Trophoblast cell (in vitro differentiated cells and primary cell): ENCODE measurements around the gene TLR1.

Experiments used
- DNase-seq, 2 donors: peaks; one replicate each; pipeline ENCODE4 v3.0.0-alpha.2; 2016
- H2AFZ ChIP-seq: 2 replicates; pipeline ENCODE4 v1.6.1; 2013; ENCODE audit warnings: low read length, moderate library complexity, mild to moderate bottlenecking; ENCODE audit not compliant: insufficient read depth, poor library complexity
- H2AK5ac ChIP-seq: 2 replicates; pipeline ENCODE4 v1.6.1; 2013; ENCODE audit warnings: mild to moderate bottlenecking, low read length
- H2BK120ac ChIP-seq: 2 replicates; pipeline ENCODE4 v1.6.1; 2013; ENCODE audit warnings: low read length, mild to moderate bottlenecking, moderate library complexity; ENCODE audit not compliant: insufficient read depth, poor library complexity
- H2BK12ac ChIP-seq: 2 replicates; pipeline ENCODE4 v1.6.1; 2013; ENCODE audit warnings: mild to moderate bottlenecking, low read length, moderate library complexity
- H2BK5ac ChIP-seq: 2 replicates; pipeline ENCODE4 v1.6.1; 2013; ENCODE audit warnings: low read length, low read depth, moderate library complexity, mild to moderate bottlenecking; ENCODE audit not compliant: poor library complexity
- H3K14ac ChIP-seq: 2 replicates; pipeline ENCODE4 v1.6.1; 2013; ENCODE audit warnings: mild to moderate bottlenecking, low read length
- H3K18ac ChIP-seq: 2 replicates; pipeline ENCODE4 v1.6.1; 2013; ENCODE audit warnings: mild to moderate bottlenecking, low read length
- H3K23ac ChIP-seq: 2 replicates; pipeline ENCODE4 v1.6.1; 2013; ENCODE audit warnings: low read length
- H3K27ac ChIP-seq: 2 replicates; pipeline ENCODE4 v1.5.1; 2013; ENCODE audit warnings: low read depth, mild to moderate bottlenecking, inconsistent platforms, low read length, moderate library complexity
- H3K27me3 ChIP-seq: 2 replicates; pipeline ENCODE4 v1.6.1; 2013; ENCODE audit warnings: inconsistent platforms, mild to moderate bottlenecking, low read length, moderate library complexity; ENCODE audit not compliant: insufficient read depth
- H3K36me3 ChIP-seq, 2 experiments: 1 replicate in 1 of 2; 2 replicates in 1 of 2; pipeline ENCODE4 v1.6.1; 2013; ENCODE audit warnings: low read length in 2 of 2, mild to moderate bottlenecking in 2 of 2, moderate library complexity in 1 of 2; ENCODE audit not compliant: insufficient read depth in 2 of 2, control insufficient read depth in 1 of 2
- H3K4ac ChIP-seq: 2 replicates; pipeline ENCODE4 v1.6.1; 2013; ENCODE audit warnings: low read depth, mild to moderate bottlenecking, low read length, moderate library complexity
- H3K4me1 ChIP-seq, 2 experiments: 1 replicate in 1 of 2; 2 replicates in 1 of 2; pipeline ENCODE4 v1.6.1; 2013; ENCODE audit warnings: low read length in 2 of 2, mild to moderate bottlenecking in 2 of 2, moderate library complexity in 1 of 2; ENCODE audit not compliant: insufficient read depth in 2 of 2, control insufficient read depth in 1 of 2
- H3K4me2 ChIP-seq: 2 replicates; pipeline ENCODE4 v1.6.1; 2013; ENCODE audit warnings: inconsistent platforms, mild to moderate bottlenecking, low read length, moderate library complexity
- H3K4me3 ChIP-seq: 2 replicates; pipeline ENCODE4 v1.5.1; 2013; ENCODE audit warnings: mild to moderate bottlenecking, low read depth, low read length, inconsistent platforms
- H3K79me1 ChIP-seq: one replicate; pipeline ENCODE4 v1.6.1; 2013; ENCODE audit warnings: low read length
- H3K79me2 ChIP-seq: 2 replicates; pipeline ENCODE4 v1.6.1; 2013; ENCODE audit warnings: low read length, mild to moderate bottlenecking; ENCODE audit not compliant: control insufficient read depth, insufficient read depth, poor library complexity
- H3K9ac ChIP-seq: 2 replicates; pipeline ENCODE4 v1.6.1; 2013; ENCODE audit warnings: mild to moderate bottlenecking, low read length
- H3K9me3 ChIP-seq: 2 replicates; pipeline ENCODE4 v1.6.1; 2013; ENCODE audit warnings: low read depth, mild to moderate bottlenecking, control low read depth, inconsistent platforms, low read length; ENCODE audit not compliant: insufficient read depth
- H4K12ac ChIP-seq: 2 replicates; pipeline ENCODE4 v1.6.1; 2013; ENCODE audit warnings: low read depth, mild to moderate bottlenecking, low read length, moderate library complexity
- H4K8ac ChIP-seq: 2 replicates; pipeline ENCODE4 v1.6.1; 2013; ENCODE audit warnings: low read depth, mild to moderate bottlenecking, low read length, moderate library complexity
- H4K91ac ChIP-seq: one replicate; pipeline ENCODE4 v1.6.1; 2013; ENCODE audit warnings: low read depth, mild to moderate bottlenecking, low read length, moderate library complexity
- WGBS: extraction: QIAGEN DNeasy Blood & Tissue Kit; methylation state at CpG from one replicate; pipeline ENCODE4 v1.1.7; 2013; ENCODE audit warnings: missing lambda C conversion rate; ENCODE audit not compliant: insufficient read length, insufficient coverage; ENCODE audit errors: extremely low coverage; 5-methylcytosine and 5-hydroxymethylcytosine counted together

TLR1 gene

DNA sequence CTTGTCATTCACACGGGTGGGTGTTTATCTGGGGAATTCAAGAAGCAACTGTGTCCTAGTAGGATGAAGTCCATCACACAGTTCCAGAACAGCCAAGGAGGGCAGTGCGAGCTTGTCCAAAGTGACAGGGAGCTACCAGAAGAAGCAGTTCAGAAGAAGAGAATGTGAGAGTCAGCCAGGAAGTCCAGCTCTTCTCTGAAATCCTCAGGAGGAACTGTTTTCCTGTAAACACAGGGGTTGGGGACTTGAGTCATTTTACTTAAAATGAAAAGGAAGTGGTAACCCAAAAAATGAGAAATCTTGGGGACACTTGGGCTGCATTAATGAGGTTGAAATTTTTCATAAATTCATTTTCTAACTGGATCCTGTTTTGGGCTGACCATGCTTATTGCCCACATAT lies 13.6 kb downstream of the TLR1 start:
- WGBS = no CpG with 5 or more reads among the region's 2 CpGs
- no peak overlapping the region for H3K9ac ChIP-seq
- no peak overlapping the region for H2BK120ac ChIP-seq

DNA sequence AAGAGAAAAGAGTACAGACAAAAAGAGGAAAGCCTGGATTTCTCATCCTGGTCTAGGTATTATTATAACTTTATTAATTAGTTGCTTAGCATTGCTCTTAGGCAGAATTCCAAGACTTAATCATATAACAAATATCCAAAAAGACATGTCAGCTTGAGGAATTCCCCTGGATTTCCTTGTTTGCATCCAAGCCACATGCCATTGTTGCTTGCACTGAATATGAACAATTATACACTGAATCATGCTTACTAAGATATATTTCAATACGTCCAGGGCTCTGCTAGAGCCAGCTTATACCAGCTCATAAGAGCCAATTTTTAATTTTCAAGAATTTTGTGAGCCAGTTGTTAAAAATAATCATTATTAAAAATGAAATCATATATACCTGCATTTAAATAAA lies 16.3 kb downstream of the TLR1 start:
- Histone ChIP-seq H2AFZ (no peak overlapping the region), H3K27ac (no peak overlapping the region), H2BK120ac (no peak overlapping the region), H3K18ac (no peak overlapping the region), H3K23ac (no peak overlapping the region), H3K4me2 (no peak overlapping the region), H2BK5ac (no peak overlapping the region), H3K36me3 (no peaks in the 10 kb centered on the region), H4K12ac (no peak overlapping the region), H2BK12ac (no peak overlapping the region), H4K91ac (no peak overlapping the region), H3K4me1 (no peaks in the 10 kb centered on the region), H2AK5ac (no peak overlapping the region), H3K79me1 (no peaks in the 10 kb centered on the region), H3K9me3 (no peaks in the 10 kb centered on the region), H3K27me3 (no peaks in the 10 kb centered on the region), H3K4ac (no peak overlapping the region), H3K9ac (no peak overlapping the region), H3K14ac (no peak overlapping the region), H3K79me2 (no peaks in the 10 kb centered on the region), H3K4me3 (no peak overlapping the region), H4K8ac (no peak overlapping the region)
- DNase-seq = no peak
- whole genome bisulfite sequencing = no CpG with 5 or more reads among the region's 1 CpG

More for the DNA sequence above, 13.6 kb downstream of the TLR1 start:
- no peak overlapping the region for H3K4me2 ChIP-seq
- no peak overlapping the region for H3K4me3 ChIP-seq
- no peak overlapping the region for H3K18ac ChIP-seq
- no peaks in the 10 kb centered on the region for H3K4me1 ChIP-seq
- no peak overlapping the region for H2BK12ac ChIP-seq
- H4K91ac ChIP-seq = no peak overlapping the region
- no peaks in the 10 kb centered on the region for H3K36me3 ChIP-seq
- no peaks in the 10 kb centered on the region for H3K79me2 ChIP-seq
- no peak overlapping the region for H3K23ac ChIP-seq
- no peak overlapping the region for H4K8ac ChIP-seq
- no peak overlapping the region for H2BK5ac ChIP-seq
- no peak overlapping the region for H3K27ac ChIP-seq
- no peak overlapping the region for H4K12ac ChIP-seq
- H3K9me3 ChIP-seq = no peaks in the 10 kb centered on the region
- H3K27me3 ChIP-seq = no peaks in the 10 kb centered on the region
- H2AFZ ChIP-seq = no peak overlapping the region
- H3K79me1 ChIP-seq = no peaks in the 10 kb centered on the region
- H2AK5ac ChIP-seq = no peak overlapping the region
- no peak overlapping the region for H3K14ac ChIP-seq
- peak in 1 of 2 donors; percentile 5 for DNase-seq
- no peak overlapping the region for H3K4ac ChIP-seq

DNA sequence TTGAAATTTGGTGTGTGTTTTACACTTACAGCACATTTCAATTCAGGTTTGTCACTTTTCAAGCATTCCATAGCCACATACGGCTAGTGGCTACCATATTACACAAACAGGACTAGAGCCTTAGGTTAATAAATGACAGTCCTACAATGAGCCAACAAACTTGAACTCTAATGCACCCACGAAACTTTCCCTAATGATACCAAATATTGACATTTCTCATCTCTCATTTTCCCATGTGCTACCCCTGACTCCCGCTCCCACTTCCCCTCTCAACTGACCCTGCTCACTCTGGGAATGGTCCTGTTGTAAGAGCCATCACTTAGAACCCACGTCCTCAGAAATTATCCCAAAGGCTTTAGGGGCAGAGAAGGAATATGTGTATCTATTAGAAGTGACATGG lies 16.9 kb downstream of the TLR1 start:
- no peak overlapping the region for H3K14ac ChIP-seq
- no peak overlapping the region for H3K27ac ChIP-seq
- H3K9me3 ChIP-seq = no peaks in the 10 kb centered on the region
- H3K18ac ChIP-seq = no peak overlapping the region
- H4K12ac ChIP-seq = no peak overlapping the region
- no peak overlapping the region for H2BK120ac ChIP-seq
- no peak overlapping the region for H2AFZ ChIP-seq
- H2BK5ac ChIP-seq = no peak overlapping the region
- no peak for DNase-seq
- no peak overlapping the region for H3K4me3 ChIP-seq
- H3K79me2 ChIP-seq = no peaks in the 10 kb centered on the region
- no peaks in the 10 kb centered on the region for H3K79me1 ChIP-seq
- H3K23ac ChIP-seq = no peak overlapping the region
- no peak overlapping the region for H2BK12ac ChIP-seq
- H4K91ac ChIP-seq = no peak overlapping the region
- H4K8ac ChIP-seq = no peak overlapping the region
- H3K4ac ChIP-seq = no peak overlapping the region
- H2AK5ac ChIP-seq = no peak overlapping the region
- no peaks in the 10 kb centered on the region for H3K27me3 ChIP-seq
- H3K4me2 ChIP-seq = no peak overlapping the region
- no peaks in the 10 kb centered on the region for H3K4me1 ChIP-seq
- no peak overlapping the region for H3K9ac ChIP-seq
- no peaks in the 10 kb centered on the region for H3K36me3 ChIP-seq
- no CpG with 5 or more reads among the region's 4 CpGs for WGBS

DNA sequence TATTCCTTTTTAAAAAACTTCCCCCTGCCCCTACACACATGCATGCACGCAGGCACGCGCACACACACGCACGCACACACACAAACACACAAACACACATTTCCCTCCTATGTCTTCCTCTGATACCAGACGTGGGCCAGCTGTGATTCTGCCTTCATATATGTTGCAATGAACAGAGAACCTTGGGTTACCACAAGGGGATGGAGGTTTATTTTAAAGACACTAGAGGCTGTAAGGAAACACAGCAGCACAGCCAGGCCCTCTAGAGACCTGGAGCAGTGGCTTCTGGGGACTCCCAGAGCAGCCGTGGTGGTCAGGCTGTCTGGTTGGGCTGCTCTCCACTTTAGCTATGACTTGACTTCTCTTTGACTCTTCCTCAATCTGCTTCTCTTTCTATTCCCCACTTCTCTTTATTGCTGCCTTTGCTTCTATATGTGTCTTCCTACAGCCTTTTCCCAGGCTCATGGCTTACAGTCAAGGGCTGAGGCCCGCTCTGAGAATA lies 18.6 kb downstream of the TLR1 start:
- Histone ChIP-seq H4K91ac (no peak overlapping the region), H3K27ac (no peak overlapping the region), H3K9me3 (no peaks in the 10 kb centered on the region), H2BK120ac (no peak overlapping the region), H4K12ac (no peak overlapping the region), H3K4me1 (no peaks in the 10 kb centered on the region), H3K4me2 (no peak overlapping the region), H3K27me3 (no peaks in the 10 kb centered on the region), H3K79me2 (no peaks in the 10 kb centered on the region), H3K79me1 (no peaks in the 10 kb centered on the region), H3K36me3 (no peaks in the 10 kb centered on the region), H2BK12ac (no peak overlapping the region), H3K18ac (no peak overlapping the region), H2BK5ac (no peak overlapping the region), H4K8ac (no peak overlapping the region), H3K23ac (no peak overlapping the region), H3K4me3 (no peak overlapping the region), H3K4ac (no peak overlapping the region), H2AFZ (no peak overlapping the region), H2AK5ac (no peak overlapping the region), H3K9ac (no peak overlapping the region), H3K14ac (no peak overlapping the region)
- peak in 1 of 2 donors; percentile 14 for DNase-seq
- WGBS = 100% methylated on average over 1 of the region's 8 CpGs
